ENCODE results near the gene ACCSL. TPM values are rescaled to one million over a fixed set of nuclear protein-coding genes. Genes with fewer than 3 reads are reported as not detected.

ACCSL gene
- total RNA-seq, 2 donors from 2014 or later, result not detected

GRCh38 chr11:44010789-44011251 is 37.0 kb upstream of the ACCSL start:
- H3K4me3 ChIP-seq (ENCODE audit: low read length), result no peak overlapping the region
- DNase-seq, result no peak
- H3K9me3 ChIP-seq (ENCODE audit: control insufficient read depth, low read length), result no peaks in the 10 kb centered on the region
- no peak overlapping the region for H3K27ac ChIP-seq (ENCODE audit: low read depth, low read length)
- H3K36me3 Mint-ChIP-seq (ENCODE audit: low read depth), result no peaks in the 10 kb centered on the region
- no peak overlapping the region for H3K9ac ChIP-seq (ENCODE audit: extremely low read depth, low read length, poor library complexity, severe bottlenecking)
- no peaks in the 10 kb centered on the region for H3K4me1 ChIP-seq (ENCODE audit: control insufficient read depth, insufficient read depth, low read length)
- no peaks in the 10 kb centered on the region for H3K36me3 ChIP-seq (ENCODE audit: control insufficient read depth, insufficient read depth, low read length)
- WGBS, 2 experiments (ENCODE audit: insufficient coverage in 1 of 2, insufficient read length in 1 of 2), result 84 to 95% methylated on average over 4 of the region's 4 CpGs
- no peak overlapping the region for H3K4me3 Mint-ChIP-seq
- no peaks in the 10 kb centered on the region for H3K9me3 Mint-ChIP-seq
- no peak overlapping the region for H3K27ac Mint-ChIP-seq
- no peaks in the 10 kb centered on the region for H3K4me1 Mint-ChIP-seq
- no peak for TF ChIP-seq CTCF (conservative IDR thresholded peaks at IDR 0.05)
- H3K27me3 Mint-ChIP-seq (ENCODE audit: insufficient read depth), result peaks cover 3% of the 10 kb centered on the region
- no peaks in the 10 kb centered on the region for H3K27me3 ChIP-seq (ENCODE audit: control insufficient read depth, insufficient read depth, low read length, poor library complexity, severe bottlenecking)

- Mint-ChIP-seq H3K27ac (no peak overlapping the region), H3K4me3 (no peak overlapping the region), H3K9me3 (no peaks in the 10 kb centered on the region), H3K4me1 (no peaks in the 10 kb centered on the region), H3K36me3 (ENCODE audit: low read depth) (no peaks in the 10 kb centered on the region), H3K27me3 (ENCODE audit: insufficient read depth) (peaks cover 3% of the 10 kb centered on the region)
- Histone ChIP-seq H3K27me3 (ENCODE audit: control insufficient read depth, insufficient read depth, low read length, poor library complexity, severe bottlenecking) (no peaks in the 10 kb centered on the region), H3K36me3 (ENCODE audit: control insufficient read depth, insufficient read depth, low read length) (no peaks in the 10 kb centered on the region), H3K9me3 (ENCODE audit: control insufficient read depth, low read length) (no peaks in the 10 kb centered on the region), H3K9ac (ENCODE audit: extremely low read depth, low read length, poor library complexity, severe bottlenecking) (no peak overlapping the region), H3K4me3 (ENCODE audit: low read length) (no peak overlapping the region), H3K4me1 (ENCODE audit: control insufficient read depth, insufficient read depth, low read length) (no peaks in the 10 kb centered on the region), H3K27ac (ENCODE audit: low read depth, low read length) (no peak overlapping the region)
- no peak for DNase-seq
- TF ChIP-seq CTCF (conservative IDR thresholded peaks at IDR 0.05), result no peak
- WGBS, 2 experiments (ENCODE audit: insufficient coverage in 1 of 2, insufficient read length in 1 of 2), result 60 to 100% methylated on average over 1 of the region's 1 CpG
Observed at GRCh38 chr11:44011797-44012196, 36.0 kb upstream of the ACCSL start.

- Mint-ChIP-seq H3K9me3 (no peaks in the 10 kb centered on the region), H3K27ac (no peak overlapping the region), H3K27me3 (ENCODE audit: insufficient read depth) (peaks cover 15% of the 10 kb centered on the region), H3K4me3 (no peak overlapping the region), H3K36me3 (ENCODE audit: low read depth) (no peaks in the 10 kb centered on the region), H3K4me1 (peaks cover 2% of the 10 kb centered on the region)
- no peaks in the 10 kb centered on the region for H3K9me3 ChIP-seq (ENCODE audit: control insufficient read depth, low read length)
- H3K9ac ChIP-seq (ENCODE audit: extremely low read depth, low read length, poor library complexity, severe bottlenecking), result no peak overlapping the region
- no peak overlapping the region for H3K4me3 ChIP-seq (ENCODE audit: low read length)
- WGBS, 2 experiments (ENCODE audit: insufficient coverage in 1 of 2, insufficient read length in 1 of 2), result 88 to 92% methylated on average over 6 to 7 of the region's 8 CpGs
- H3K27ac ChIP-seq (ENCODE audit: low read depth, low read length), result no peak overlapping the region
- H3K27me3 ChIP-seq (ENCODE audit: control insufficient read depth, insufficient read depth, low read length, poor library complexity, severe bottlenecking), result peaks cover 13% of the 10 kb centered on the region
- peaks cover 3% of the 10 kb centered on the region for H3K4me1 ChIP-seq (ENCODE audit: control insufficient read depth, insufficient read depth, low read length)
- no peak for DNase-seq
- H3K36me3 ChIP-seq (ENCODE audit: control insufficient read depth, insufficient read depth, low read length), result no peaks in the 10 kb centered on the region
- no peak for TF ChIP-seq CTCF (conservative IDR thresholded peaks at IDR 0.05)
Observed at GRCh38 chr11:44014968-44015623, 32.7 kb upstream of the ACCSL start.
